Mesodermal cell (in vitro differentiated cells): ENCODE measurements around the gene ZDHHC7.

Source experiments
- H3K27ac ChIP-seq: 2 replicates; pipeline ENCODE4 v1.7.0; 2013; ENCODE audit warnings: mild to moderate bottlenecking, low read depth, low read length, moderate library complexity; ENCODE audit not compliant: severe bottlenecking
- H3K36me3 ChIP-seq: 2 replicates; pipeline ENCODE4 v1.7.1; 2013; ENCODE audit warnings: mild to moderate bottlenecking, low read length, moderate library complexity; ENCODE audit not compliant: control insufficient read depth, insufficient read depth
- H3K4me1 ChIP-seq: one replicate; pipeline ENCODE4 v1.7.1; 2013; ENCODE audit warnings: mild to moderate bottlenecking, low read length; ENCODE audit not compliant: insufficient read depth, control insufficient read depth, poor library complexity, severe bottlenecking
- H3K4me3 ChIP-seq: 2 replicates; pipeline ENCODE4 v1.7.0; 2013; ENCODE audit warnings: low read length, control low read depth, mild to moderate bottlenecking; ENCODE audit not compliant: insufficient read depth, poor library complexity, severe bottlenecking; ENCODE audit errors: extremely low read depth
- H3K9me3 ChIP-seq: 2 replicates; pipeline ENCODE4 v1.7.1; 2013; ENCODE audit warnings: mild to moderate bottlenecking, low read length, moderate library complexity; ENCODE audit not compliant: control insufficient read depth
- WGBS, 2 experiments: methylation state at CpG; one replicate each; pipeline ENCODE4 v1.1.5; 2013; ENCODE audit warnings: missing lambda C conversion rate in 2 of 2; ENCODE audit not compliant: insufficient coverage in 2 of 2; 5-methylcytosine and 5-hydroxymethylcytosine counted together

Gene ZDHHC7

DNA sequence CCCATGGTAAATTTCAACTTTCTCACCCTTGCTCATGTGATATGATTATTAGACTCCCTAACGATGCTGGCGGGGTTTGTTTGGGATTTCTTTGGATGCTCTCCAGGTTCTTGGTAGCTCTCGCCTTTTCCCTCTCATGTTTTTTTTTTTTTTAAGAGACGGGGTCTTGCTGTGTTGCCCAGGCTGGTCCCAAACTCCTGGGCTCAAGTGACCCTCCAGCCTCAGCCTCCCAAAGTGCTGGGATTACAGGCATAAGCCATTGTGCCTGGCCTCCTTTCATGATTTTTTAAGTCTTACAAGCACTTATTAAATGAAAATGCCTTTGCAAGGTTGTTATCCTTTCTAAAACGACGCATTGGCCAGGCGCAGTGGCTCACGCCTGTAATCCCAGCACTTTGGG is 40.3 kb upstream of the ZDHHC7 start:
- H3K36me3 ChIP-seq = no peaks in the 10 kb centered on the region
- peaks cover 17% of the 10 kb centered on the region for H3K4me1 ChIP-seq
- no peaks in the 10 kb centered on the region for H3K9me3 ChIP-seq
- no peak overlapping the region for H3K4me3 ChIP-seq
- no peak overlapping the region for H3K27ac ChIP-seq
- 90 to 95% methylated on average over 6 to 8 of the region's 8 CpGs for WGBS, 2 experiments

- WGBS, 2 experiments = 91 to 97% methylated on average over 5 to 7 of the region's 8 CpGs
- H3K4me3 ChIP-seq = no peak overlapping the region
- H3K36me3 ChIP-seq = no peaks in the 10 kb centered on the region
- H3K27ac ChIP-seq = no peak overlapping the region
- H3K9me3 ChIP-seq = no peaks in the 10 kb centered on the region
- H3K4me1 ChIP-seq = peaks cover 13% of the 10 kb centered on the region
Measured at GRCh38 chr16:85051067-85051581, 39.8 kb upstream of the ZDHHC7 start.

- Histone ChIP-seq H3K27ac (no peak overlapping the region), H3K36me3 (no peaks in the 10 kb centered on the region), H3K9me3 (no peaks in the 10 kb centered on the region), H3K4me1 (peaks cover 3% of the 10 kb centered on the region), H3K4me3 (no peak overlapping the region)
- WGBS, 2 experiments = 94 to 97% methylated on average over 11 to 12 of the region's 15 CpGs
Measured at GRCh38 chr16:85049706-85050305, 38.5 kb upstream of the ZDHHC7 start.

GRCh38 chr16:85048921-85049562 is 37.7 kb upstream of the ZDHHC7 start:
- Histone ChIP-seq H3K9me3 (no peaks in the 10 kb centered on the region), H3K4me3 (no peak overlapping the region), H3K4me1 (peaks cover 3% of the 10 kb centered on the region)

DNA sequence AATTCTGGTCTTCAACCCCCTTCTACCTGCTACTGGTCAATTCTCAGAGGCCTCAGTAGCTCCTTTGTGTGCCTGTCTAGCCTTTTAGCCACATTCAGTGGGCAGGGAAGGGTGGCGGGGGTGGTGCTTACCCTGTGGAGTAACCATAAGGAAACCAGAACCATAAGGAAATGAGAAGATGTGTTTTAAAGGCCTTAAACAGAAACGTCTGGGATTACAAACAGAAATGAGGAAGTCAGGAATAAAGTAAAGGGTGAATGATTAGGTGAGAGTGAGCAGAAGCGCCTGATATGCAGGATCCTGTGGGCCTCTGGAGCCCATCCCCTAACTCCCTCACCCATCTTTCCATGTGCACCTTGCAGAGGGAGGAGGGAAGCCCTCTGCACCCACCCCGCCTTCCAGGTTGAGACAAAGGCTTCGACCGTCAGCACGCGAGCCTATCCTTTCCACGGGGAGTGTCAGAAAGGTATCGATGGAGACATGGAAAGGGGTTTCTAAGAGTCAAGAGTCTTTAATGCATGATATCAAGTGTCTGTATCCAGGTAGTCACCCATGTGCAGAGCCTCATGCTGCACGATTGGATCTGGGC is 36.6 kb upstream of the ZDHHC7 start:
- WGBS, 2 experiments = 89% methylated on average over 7 to 10 of the region's 11 CpGs
- H3K36me3 ChIP-seq = no peaks in the 10 kb centered on the region
- H3K4me1 ChIP-seq = peaks cover 3% of the 10 kb centered on the region
- no peak overlapping the region for H3K27ac ChIP-seq
- no peak overlapping the region for H3K4me3 ChIP-seq
- H3K9me3 ChIP-seq = no peaks in the 10 kb centered on the region

More at GRCh38 chr16:85048921-85049562, 37.7 kb upstream of the ZDHHC7 start:
- no peak overlapping the region for H3K27ac ChIP-seq
- H3K36me3 ChIP-seq = no peaks in the 10 kb centered on the region
- 93 to 96% methylated on average over 16 to 17 of the region's 17 CpGs for WGBS, 2 experiments

GRCh38 chr16:85046931-85047866 is 35.9 kb upstream of the ZDHHC7 start:
- H3K4me3 ChIP-seq = no peak overlapping the region
- no peak overlapping the region for H3K27ac ChIP-seq
- 71 to 82% methylated on average over 16 to 17 of the region's 20 CpGs for WGBS, 2 experiments

DNA sequence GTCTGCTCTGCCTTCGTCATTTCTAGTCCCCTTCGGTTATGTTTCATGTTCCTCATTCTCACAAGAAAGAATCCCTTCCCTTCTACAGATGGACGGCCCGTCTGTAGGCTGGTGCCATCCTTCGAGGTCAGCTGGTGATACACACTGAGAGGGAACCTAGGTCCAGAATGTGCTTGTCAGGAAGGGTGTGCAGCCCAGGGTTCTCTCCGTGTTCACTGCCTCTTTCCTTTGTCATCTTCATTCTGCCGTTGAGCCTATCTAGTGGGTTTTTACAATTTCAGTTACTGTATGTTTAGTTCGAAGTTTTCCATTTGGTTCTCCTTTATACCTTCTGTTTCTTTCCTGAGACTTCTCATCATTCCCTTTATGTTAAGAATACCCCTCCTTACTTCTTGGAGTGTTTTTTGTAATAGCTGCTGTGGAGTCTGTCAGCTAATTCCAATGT is 35.2 kb upstream of the ZDHHC7 start:
- Histone ChIP-seq H3K27ac (no peak overlapping the region), H3K4me3 (no peak overlapping the region), H3K4me1 (peaks cover 7% of the 10 kb centered on the region), H3K9me3 (no peaks in the 10 kb centered on the region), H3K36me3 (no peaks in the 10 kb centered on the region)
- 94 to 98% methylated on average over 5 to 7 of the region's 8 CpGs for WGBS, 2 experiments

More at GRCh38 chr16:85046931-85047866, 35.9 kb upstream of the ZDHHC7 start:
- H3K9me3 ChIP-seq = no peaks in the 10 kb centered on the region
- H3K4me1 ChIP-seq = peaks cover 5% of the 10 kb centered on the region
- H3K36me3 ChIP-seq = no peaks in the 10 kb centered on the region

DNA sequence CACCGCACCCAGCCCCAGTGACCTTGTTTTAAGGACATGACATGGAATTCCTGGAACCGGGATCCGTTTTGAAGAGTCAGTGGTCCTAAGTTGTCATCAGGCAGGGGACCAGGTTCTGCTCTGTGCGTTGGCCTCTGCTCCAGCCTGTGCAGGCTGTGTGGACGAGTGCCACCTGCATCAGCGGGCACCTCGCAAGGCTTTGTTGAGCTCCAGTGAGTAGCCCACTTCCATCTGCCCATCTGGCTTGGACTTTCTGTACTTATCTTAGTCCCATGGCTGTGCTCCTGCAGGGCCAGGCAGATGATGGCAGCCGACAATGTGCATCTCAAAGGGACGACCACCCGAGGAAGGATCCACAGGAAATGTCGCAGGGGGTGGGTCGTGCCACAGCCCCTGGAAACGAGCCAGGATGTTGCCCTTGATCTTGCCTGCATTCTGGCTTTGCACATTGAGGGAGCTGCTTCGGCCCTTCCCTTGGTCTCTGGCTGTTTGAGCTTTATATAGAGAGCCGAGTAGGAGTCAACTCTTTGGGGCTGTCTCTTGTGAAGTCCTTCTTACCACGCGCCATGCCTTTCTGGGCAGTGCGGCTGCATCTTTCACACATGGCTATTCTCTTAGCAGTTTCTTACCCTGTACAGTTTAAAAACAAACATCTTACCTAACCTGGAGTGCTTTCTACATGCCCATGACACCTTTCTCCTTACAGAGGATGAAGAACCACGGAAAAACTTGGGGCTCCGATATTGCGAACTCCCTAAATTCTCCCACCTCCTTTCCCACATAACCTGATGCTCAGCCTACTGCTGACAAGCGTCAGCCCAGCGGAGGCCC is 34.5 kb upstream of the ZDHHC7 start:
- H3K4me1 ChIP-seq = peaks cover 4% of the 10 kb centered on the region
- 92 to 93% methylated on average over 23 of the region's 23 CpGs for WGBS, 2 experiments

GRCh38 chr16:85045077-85045476 is 33.7 kb upstream of the ZDHHC7 start:
- Histone ChIP-seq H3K4me1 (peaks cover 4% of the 10 kb centered on the region), H3K36me3 (no peaks in the 10 kb centered on the region), H3K4me3 (no peak overlapping the region), H3K27ac (no peak overlapping the region), H3K9me3 (no peaks in the 10 kb centered on the region)
- WGBS, 2 experiments = 100% methylated on average over 1 to 2 of the region's 5 CpGs

More for the DNA sequence above, 34.5 kb upstream of the ZDHHC7 start:
- no peaks in the 10 kb centered on the region for H3K9me3 ChIP-seq
- no peak overlapping the region for H3K27ac ChIP-seq
- no peak overlapping the region for H3K4me3 ChIP-seq
- no peaks in the 10 kb centered on the region for H3K36me3 ChIP-seq
